ENCODE data around the gene PSMG2. TPM values are rescaled to one million over a fixed set of nuclear protein-coding genes. Genes with fewer than 3 reads are reported as not detected.

Gene PSMG2
- total RNA-seq, 4 donors from 2014 or later: 62.4 to 70.2 (median 69.0) TPM

DNA sequence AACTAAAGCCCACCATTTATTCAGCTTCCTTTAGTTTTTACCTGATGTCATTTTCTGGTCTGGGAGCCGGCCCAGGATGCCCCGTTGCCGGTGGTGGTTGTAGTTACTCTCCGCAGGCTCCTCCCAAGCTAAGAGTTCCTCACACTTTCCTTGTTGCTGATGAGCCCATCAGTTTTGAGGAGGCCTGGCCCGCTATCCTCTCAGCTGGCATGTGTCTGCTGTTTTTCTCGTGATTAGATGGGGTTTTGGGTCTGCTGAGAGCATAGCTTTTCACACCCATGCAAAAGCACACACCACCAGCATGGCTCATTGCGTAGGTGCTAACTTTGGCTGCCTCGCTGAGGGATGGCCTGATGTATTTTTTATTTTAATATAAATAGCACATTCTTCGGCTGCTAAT lies 72.1 kb downstream of the PSMG2 start:
- no peak for TF ChIP-seq POLR2A (IDR thresholded peaks at IDR 0.05)
- TF ChIP-seq, protein P1, sequence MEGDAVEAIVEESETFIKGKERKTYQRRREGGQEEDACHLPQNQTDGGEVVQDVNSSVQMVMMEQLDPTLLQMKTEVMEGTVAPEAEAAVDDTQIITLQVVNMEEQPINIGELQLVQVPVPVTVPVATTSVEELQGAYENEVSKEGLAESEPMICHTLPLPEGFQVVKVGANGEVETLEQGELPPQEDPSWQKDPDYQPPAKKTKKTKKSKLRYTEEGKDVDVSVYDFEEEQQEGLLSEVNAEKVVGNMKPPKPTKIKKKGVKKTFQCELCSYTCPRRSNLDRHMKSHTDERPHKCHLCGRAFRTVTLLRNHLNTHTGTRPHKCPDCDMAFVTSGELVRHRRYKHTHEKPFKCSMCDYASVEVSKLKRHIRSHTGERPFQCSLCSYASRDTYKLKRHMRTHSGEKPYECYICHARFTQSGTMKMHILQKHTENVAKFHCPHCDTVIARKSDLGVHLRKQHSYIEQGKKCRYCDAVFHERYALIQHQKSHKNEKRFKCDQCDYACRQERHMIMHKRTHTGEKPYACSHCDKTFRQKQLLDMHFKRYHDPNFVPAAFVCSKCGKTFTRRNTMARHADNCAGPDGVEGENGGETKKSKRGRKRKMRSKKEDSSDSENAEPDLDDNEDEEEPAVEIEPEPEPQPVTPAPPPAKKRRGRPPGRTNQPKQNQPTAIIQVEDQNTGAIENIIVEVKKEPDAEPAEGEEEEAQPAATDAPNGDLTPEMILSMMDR (IDR thresholded peaks at IDR 0.05): no peak
- H3K4me3 ChIP-seq: no peak overlapping the region
- no peaks in the 10 kb centered on the region for H3K27me3 ChIP-seq
- DNase-seq: no peak
- H3K9me3 ChIP-seq: no peaks in the 10 kb centered on the region
- intact Hi-C loops (cut with DNase I; ENCODE audit: low total_unique reads): no loop called here
- no peaks in the 10 kb centered on the region for H3K4me1 ChIP-seq
- H3K36me3 ChIP-seq: no peaks in the 10 kb centered on the region
- H3K27ac ChIP-seq: no peak overlapping the region

Small RNA genes lying within 50 kb of the gene (small RNA-seq; reads per million reads assigned to genes)
- gene RF00019: not detected

Other genes with a start within 250 kb of the PSMG2 start
- 10 to 100 TPM; 12.9 to 78.1 (median 27.5) TPM for gene SPIRE1, start 44.9 kb upstream of the PSMG2 start, total RNA-seq
- gene CEP76, start 319 bp upstream of the PSMG2 start, total RNA-seq: 10 to 100 TPM in 2 of 4 donors, 1 to 10 TPM in 2; 5.6 to 35.6 (median 11.7) TPM
- 10 to 100 TPM; 22.9 to 57.6 (median 37.5) TPM for gene PTPN2, start 181.2 kb downstream of the PSMG2 start, total RNA-seq
- gene SEH1L, start 245.0 kb downstream of the PSMG2 start, total RNA-seq: 10 to 100 TPM; 14.4 to 53.8 (median 46.4) TPM

All from uterus (tissue), 4 donors.